Measurements from ENCODE around the gene PAEP.
"Not testable (repeated sequence)": the region's sequence is repeated elsewhere in the genome, so short reads cannot be mapped to it uniquely, and the experiment has no call there.

DNA sequence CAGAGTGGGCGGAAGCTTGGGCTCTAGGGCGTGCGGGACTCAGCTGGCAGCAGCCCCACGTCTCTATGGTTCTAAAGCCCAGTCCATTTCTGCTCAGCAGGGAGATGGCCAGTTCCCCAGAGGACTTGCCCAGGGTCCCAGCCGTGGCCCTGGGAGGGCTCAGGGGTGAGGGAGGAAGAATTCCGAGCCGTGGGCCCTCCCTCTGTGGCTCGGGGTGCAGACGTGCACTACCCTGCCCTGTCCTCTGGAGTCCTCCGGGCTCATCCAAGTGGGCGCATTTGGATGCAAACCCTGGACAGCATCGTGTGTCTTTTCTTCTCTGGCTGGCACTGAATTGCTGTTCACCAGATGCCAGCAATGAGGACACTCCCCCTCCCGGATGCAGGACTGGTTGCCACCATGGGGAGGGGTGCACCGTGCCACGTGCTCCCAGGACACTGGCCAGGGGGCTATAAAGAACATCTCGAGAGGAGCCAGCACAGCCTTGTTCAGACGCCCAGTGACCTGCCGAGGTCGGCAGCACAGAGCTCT, 15.8 kb upstream of the PAEP start, which contains the start of gene OBP2A:
- TF ChIP-seq CTCF, POLR2A (IDR thresholded peaks at IDR 0.05): not testable (repeated sequence)

Data from ovary (tissue), 3 donors.